Measurements from ENCODE around the gene ABHD5.

DNA sequence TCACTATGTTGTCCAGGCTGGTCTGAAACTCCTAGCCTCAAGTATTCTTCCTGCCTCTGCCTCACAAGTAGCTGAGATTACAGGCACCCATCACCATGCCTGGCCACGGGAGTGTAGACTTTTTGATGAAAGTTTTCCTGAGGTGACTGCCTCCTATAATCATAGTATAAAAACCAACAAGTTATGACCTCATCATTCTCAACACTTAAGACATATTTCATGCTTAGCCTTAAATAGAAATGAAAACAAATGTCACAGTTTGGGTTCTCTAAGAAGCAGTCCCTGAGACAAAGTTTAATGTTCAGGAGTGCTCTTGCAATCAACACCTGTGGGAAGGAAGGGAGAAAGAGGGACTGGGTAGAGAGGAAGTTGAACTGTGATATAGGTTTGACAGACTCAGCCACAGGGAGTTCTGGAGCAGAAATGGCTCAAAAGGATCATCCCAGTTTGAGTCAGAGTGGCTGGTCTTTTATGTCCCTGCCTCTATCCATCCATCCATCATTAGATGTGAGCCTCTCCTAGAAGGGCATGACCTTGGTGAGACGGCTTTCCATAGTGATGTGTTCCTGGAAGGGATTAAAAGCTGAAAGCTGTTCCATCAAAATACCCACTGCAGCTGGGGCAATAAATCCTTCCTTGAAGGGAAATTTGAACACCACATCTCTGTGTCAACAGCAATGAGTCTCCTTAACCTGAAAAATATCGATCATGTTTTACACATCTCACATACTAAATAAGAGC, 16.2 kb upstream of the ABHD5 start:
- TF ChIP-seq, protein P1, sequence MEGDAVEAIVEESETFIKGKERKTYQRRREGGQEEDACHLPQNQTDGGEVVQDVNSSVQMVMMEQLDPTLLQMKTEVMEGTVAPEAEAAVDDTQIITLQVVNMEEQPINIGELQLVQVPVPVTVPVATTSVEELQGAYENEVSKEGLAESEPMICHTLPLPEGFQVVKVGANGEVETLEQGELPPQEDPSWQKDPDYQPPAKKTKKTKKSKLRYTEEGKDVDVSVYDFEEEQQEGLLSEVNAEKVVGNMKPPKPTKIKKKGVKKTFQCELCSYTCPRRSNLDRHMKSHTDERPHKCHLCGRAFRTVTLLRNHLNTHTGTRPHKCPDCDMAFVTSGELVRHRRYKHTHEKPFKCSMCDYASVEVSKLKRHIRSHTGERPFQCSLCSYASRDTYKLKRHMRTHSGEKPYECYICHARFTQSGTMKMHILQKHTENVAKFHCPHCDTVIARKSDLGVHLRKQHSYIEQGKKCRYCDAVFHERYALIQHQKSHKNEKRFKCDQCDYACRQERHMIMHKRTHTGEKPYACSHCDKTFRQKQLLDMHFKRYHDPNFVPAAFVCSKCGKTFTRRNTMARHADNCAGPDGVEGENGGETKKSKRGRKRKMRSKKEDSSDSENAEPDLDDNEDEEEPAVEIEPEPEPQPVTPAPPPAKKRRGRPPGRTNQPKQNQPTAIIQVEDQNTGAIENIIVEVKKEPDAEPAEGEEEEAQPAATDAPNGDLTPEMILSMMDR (IDR thresholded peaks at IDR 0.05 in 4 of 5, conservative IDR thresholded peaks at IDR 0.05 in 1 of 5), result no peak
- TF ChIP-seq POLR2A (IDR thresholded peaks at IDR 0.05), result no peak
